Astrocyte (in vitro differentiated cells and primary cell): ENCODE data around the gene ITSN1. TPM values are rescaled to one million over a fixed set of nuclear protein-coding genes. Genes with fewer than 3 reads are reported as not detected.

Experiments used
- DNase-seq: peaks from one replicate; pipeline ENCODE4 v3.0.0-alpha.2; 2010; ENCODE audit warnings: low read depth
- FAIRE-seq: peaks from 2 replicates; lab custom pipeline; 2011; peaks lifted over from hg19 to GRCh38; lab: Jason Lieb, UNC
- H2AFZ ChIP-seq: 2 replicates; pipeline ENCODE4 v1.6.0; 2012; ENCODE audit warnings: low read depth, low read length, inconsistent platforms
- H3K27ac ChIP-seq: 2 replicates; pipeline ENCODE4 v1.5.1; 2011; ENCODE audit warnings: low read depth, low read length, inconsistent platforms
- H3K27me3 ChIP-seq: 2 replicates; pipeline ENCODE4 v1.6.0; 2011; ENCODE audit warnings: low read length, inconsistent platforms; ENCODE audit not compliant: insufficient read depth
- H3K36me3 ChIP-seq: 2 replicates; pipeline ENCODE4 v1.5.1; 2011; ENCODE audit warnings: low read length, inconsistent platforms; ENCODE audit not compliant: insufficient read depth
- H3K4me1 ChIP-seq: 2 replicates; pipeline ENCODE4 v1.5.1; 2011; ENCODE audit warnings: low read length, inconsistent platforms; ENCODE audit not compliant: insufficient read depth
- H3K4me2 ChIP-seq: 2 replicates; pipeline ENCODE4 v1.6.0; 2012; ENCODE audit warnings: low read length, inconsistent platforms
- H3K4me3 ChIP-seq: 2 replicates; pipeline ENCODE4 v1.5.1; 2011; ENCODE audit warnings: low read depth, mild to moderate bottlenecking, low read length, inconsistent platforms; ENCODE audit not compliant: insufficient read depth
- H3K79me2 ChIP-seq: 2 replicates; pipeline ENCODE4 v1.6.0; 2012; ENCODE audit warnings: mild to moderate bottlenecking, low read length, inconsistent platforms; ENCODE audit not compliant: insufficient read depth
- H3K9ac ChIP-seq: 2 replicates; pipeline ENCODE4 v1.6.0; 2012; ENCODE audit warnings: mild to moderate bottlenecking, low read length, inconsistent platforms
- H3K9me3 ChIP-seq: 2 replicates; pipeline ENCODE4 v1.5.1; 2012; ENCODE audit warnings: low read depth, mild to moderate bottlenecking, low read length, inconsistent platforms; ENCODE audit not compliant: insufficient read depth
- H4K20me1 ChIP-seq: 2 replicates; pipeline ENCODE4 v1.6.0; 2012; ENCODE audit warnings: low read length, inconsistent platforms; ENCODE audit not compliant: insufficient read depth
- H3K27ac Mint-ChIP-seq: one replicate; pipeline ENCODE4 v1.8.0; 2021; ENCODE audit warnings: mild to moderate bottlenecking, mixed read lengths; ENCODE audit not compliant: unreplicated experiment
- H3K27me3 Mint-ChIP-seq: one replicate; pipeline ENCODE4 v1.8.0; 2021; ENCODE audit warnings: low read depth, mixed read lengths; ENCODE audit not compliant: unreplicated experiment
- H3K36me3 Mint-ChIP-seq: one replicate; pipeline ENCODE4 v1.8.0; 2021; ENCODE audit warnings: low read depth, mixed read lengths; ENCODE audit not compliant: unreplicated experiment
- H3K4me1 Mint-ChIP-seq: one replicate; pipeline ENCODE4 v1.8.0; 2021; ENCODE audit warnings: low read depth, mixed read lengths; ENCODE audit not compliant: unreplicated experiment
- H3K4me3 Mint-ChIP-seq: one replicate; pipeline ENCODE4 v1.8.0; 2021; ENCODE audit warnings: mild to moderate bottlenecking, moderate library complexity, mixed read lengths; ENCODE audit not compliant: unreplicated experiment
- H3K9me3 Mint-ChIP-seq: one replicate; pipeline ENCODE4 v1.8.0; 2021; ENCODE audit warnings: mild to moderate bottlenecking, mixed read lengths; ENCODE audit not compliant: unreplicated experiment
- EZH2 ChIP-seq: IDR thresholded peaks from 2 replicates; pipeline ENCODE4 v1.6.1; 2012; ENCODE audit warnings: mild to moderate bottlenecking, low read length, inconsistent platforms; ENCODE audit not compliant: insufficient read depth
- total RNA-seq: library from RNA; stranded (reverse); gene quantifications from 2 replicates; pipeline ENCODE4 v1.2.1, GENCODE V29; 2021
- TF ChIP-seq, protein P1 (sequence below): IDR thresholded peaks from 2 replicates; pipeline ENCODE4 v1.5.1; 2011; ENCODE audit warnings: low read depth, mild to moderate bottlenecking, inconsistent platforms, low read length, moderate library complexity; ENCODE audit not compliant: insufficient read depth

ITSN1 gene
- total RNA-seq, 1 donor from 2014 or later = 77.3 TPM

GRCh38 chr21:33650230-33650629 is 7.9 kb downstream of the ITSN1 start:
- Mint-ChIP-seq H3K36me3 (peaks cover 2% of the 10 kb centered on the region), H3K4me1 (peaks cover 20% of the 10 kb centered on the region), H3K27ac (no peak overlapping the region), H3K27me3 (no peaks in the 10 kb centered on the region), H3K4me3 (no peak overlapping the region), H3K9me3 (no peaks in the 10 kb centered on the region)
- Histone ChIP-seq H3K4me3 (no peak overlapping the region), H2AFZ (no peak overlapping the region), H3K4me1 (peaks cover 2% of the 10 kb centered on the region), H4K20me1 (peaks cover 45% of the 10 kb centered on the region), H3K9me3 (no peaks in the 10 kb centered on the region), H3K27me3 (no peaks in the 10 kb centered on the region), H3K27ac (no peak overlapping the region), H3K9ac (no peak overlapping the region), H3K79me2 (peaks cover 98% of the 10 kb centered on the region), H3K4me2 (no peak overlapping the region), H3K36me3 (peaks cover 2% of the 10 kb centered on the region)
- TF ChIP-seq, protein P1, sequence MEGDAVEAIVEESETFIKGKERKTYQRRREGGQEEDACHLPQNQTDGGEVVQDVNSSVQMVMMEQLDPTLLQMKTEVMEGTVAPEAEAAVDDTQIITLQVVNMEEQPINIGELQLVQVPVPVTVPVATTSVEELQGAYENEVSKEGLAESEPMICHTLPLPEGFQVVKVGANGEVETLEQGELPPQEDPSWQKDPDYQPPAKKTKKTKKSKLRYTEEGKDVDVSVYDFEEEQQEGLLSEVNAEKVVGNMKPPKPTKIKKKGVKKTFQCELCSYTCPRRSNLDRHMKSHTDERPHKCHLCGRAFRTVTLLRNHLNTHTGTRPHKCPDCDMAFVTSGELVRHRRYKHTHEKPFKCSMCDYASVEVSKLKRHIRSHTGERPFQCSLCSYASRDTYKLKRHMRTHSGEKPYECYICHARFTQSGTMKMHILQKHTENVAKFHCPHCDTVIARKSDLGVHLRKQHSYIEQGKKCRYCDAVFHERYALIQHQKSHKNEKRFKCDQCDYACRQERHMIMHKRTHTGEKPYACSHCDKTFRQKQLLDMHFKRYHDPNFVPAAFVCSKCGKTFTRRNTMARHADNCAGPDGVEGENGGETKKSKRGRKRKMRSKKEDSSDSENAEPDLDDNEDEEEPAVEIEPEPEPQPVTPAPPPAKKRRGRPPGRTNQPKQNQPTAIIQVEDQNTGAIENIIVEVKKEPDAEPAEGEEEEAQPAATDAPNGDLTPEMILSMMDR = no peak
- no peak for TF ChIP-seq EZH2
- FAIRE-seq (no peak), DNase-seq (no peak)

DNA sequence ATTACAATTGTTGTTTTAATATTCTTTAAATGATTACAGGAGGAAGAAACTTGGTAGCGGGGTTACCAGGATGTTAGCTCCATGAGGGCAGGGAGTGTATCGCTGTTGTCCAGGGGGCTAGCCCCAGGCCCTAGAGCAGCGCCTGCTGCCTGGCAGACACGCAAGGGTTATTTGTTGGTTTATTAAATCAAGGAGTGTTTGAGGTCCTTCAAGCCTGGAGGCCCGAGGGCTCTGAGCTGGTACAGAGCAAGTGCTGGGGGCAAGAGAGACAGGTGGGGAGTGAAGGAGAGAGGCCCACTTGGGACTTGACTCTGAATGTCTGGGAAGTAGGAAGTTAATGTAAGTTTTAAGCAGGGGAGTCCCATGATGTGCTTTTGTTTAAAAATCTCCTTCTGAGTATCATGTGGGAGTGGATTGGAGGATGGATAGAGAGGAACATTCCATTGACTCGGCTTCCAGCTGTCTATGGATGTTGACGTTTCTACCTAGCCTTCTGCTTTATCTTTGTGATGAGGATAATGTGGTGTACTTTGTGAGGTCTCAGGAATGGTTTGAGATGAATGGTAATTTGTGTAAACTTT is 8.7 kb downstream of the ITSN1 start:
- FAIRE-seq (no peak), DNase-seq (no peak)
- H4K20me1 ChIP-seq = peaks cover 39% of the 10 kb centered on the region
- H3K36me3 ChIP-seq = peaks cover 2% of the 10 kb centered on the region
- H3K27ac ChIP-seq = no peak overlapping the region
- peaks cover 7% of the 10 kb centered on the region for H3K4me1 ChIP-seq
- H3K4me2 ChIP-seq = peak overlapping the region; percentile 7
- peaks cover 22% of the 10 kb centered on the region for H3K4me1 Mint-ChIP-seq
- no peak overlapping the region for H2AFZ ChIP-seq
- H3K9ac ChIP-seq = no peak overlapping the region
- no peaks in the 10 kb centered on the region for H3K27me3 ChIP-seq
- no peak overlapping the region for H3K4me3 Mint-ChIP-seq
- H3K79me2 ChIP-seq = peaks cover 92% of the 10 kb centered on the region
- H3K9me3 Mint-ChIP-seq = no peaks in the 10 kb centered on the region
- H3K27me3 Mint-ChIP-seq = no peaks in the 10 kb centered on the region
- TF ChIP-seq, protein P1 = no peak
- no peak for TF ChIP-seq EZH2
- no peak overlapping the region for H3K4me3 ChIP-seq
- peaks cover 2% of the 10 kb centered on the region for H3K36me3 Mint-ChIP-seq
- peak overlapping the region; percentile 70 for H3K27ac Mint-ChIP-seq
- H3K9me3 ChIP-seq = no peaks in the 10 kb centered on the region

DNA sequence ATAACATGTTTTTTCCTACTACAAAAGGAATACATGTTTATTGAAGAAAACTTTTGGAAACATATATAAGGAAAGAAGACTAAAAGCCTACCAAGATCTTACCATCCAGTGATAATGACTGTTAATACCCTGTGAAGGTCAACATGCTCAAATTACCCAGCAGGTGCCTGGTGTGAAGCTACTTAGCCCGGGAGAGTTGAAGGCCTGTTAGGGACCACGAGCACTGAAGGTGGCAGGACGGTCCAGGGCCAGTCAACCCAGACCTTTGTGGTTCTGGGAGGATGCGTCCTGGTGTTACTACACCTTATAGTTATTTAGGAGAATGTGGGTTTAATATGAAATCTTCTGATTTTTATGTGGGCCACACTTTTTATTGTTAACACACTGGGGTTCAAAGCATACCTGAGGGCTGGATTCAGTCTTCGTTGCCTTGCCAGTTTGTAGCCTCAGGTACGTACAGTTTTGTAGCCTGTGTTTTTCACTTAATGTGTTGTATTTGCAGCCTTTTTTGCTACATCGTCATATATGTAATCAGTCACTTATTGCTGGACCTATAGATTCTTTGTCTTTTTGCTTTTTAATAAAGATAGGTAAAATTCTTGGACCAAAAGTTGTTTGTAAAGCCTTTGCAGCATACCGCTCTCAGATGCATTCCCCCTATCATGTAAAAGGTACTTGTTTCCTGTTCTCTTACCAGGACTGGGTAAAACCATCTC is 9.8 kb downstream of the ITSN1 start:
- Mint-ChIP-seq H3K9me3 (no peaks in the 10 kb centered on the region), H3K36me3 (peaks cover 2% of the 10 kb centered on the region), H3K27me3 (no peaks in the 10 kb centered on the region), H3K27ac (peak overlapping the region; percentile 22), H3K4me1 (peaks cover 25% of the 10 kb centered on the region), H3K4me3 (no peak overlapping the region)
- H4K20me1 ChIP-seq = peaks cover 39% of the 10 kb centered on the region
- H3K9ac ChIP-seq = no peak overlapping the region
- no peak for FAIRE-seq
- H3K4me1 ChIP-seq = peaks cover 15% of the 10 kb centered on the region
- H3K27ac ChIP-seq = no peak overlapping the region
- no peak overlapping the region for H2AFZ ChIP-seq
- peaks cover 2% of the 10 kb centered on the region for H3K36me3 ChIP-seq
- no peak for DNase-seq
- no peak for TF ChIP-seq EZH2
- TF ChIP-seq, protein P1 = no peak
- no peak overlapping the region for H3K4me2 ChIP-seq
- H3K27me3 ChIP-seq = no peaks in the 10 kb centered on the region
- no peak overlapping the region for H3K4me3 ChIP-seq
- H3K9me3 ChIP-seq = no peaks in the 10 kb centered on the region
- H3K79me2 ChIP-seq = peaks cover 90% of the 10 kb centered on the region
